Keratinocyte (primary cell): ENCODE measurements around the gene MS4A3.
"Not testable (repeated sequence)": the region's sequence is repeated elsewhere in the genome, so short reads cannot be mapped to it uniquely, and the experiment has no call there.

Experiments used
- CTCF ChIP-seq, 3 experiments: IDR thresholded peaks in 1 of 3; conservative IDR thresholded peaks in 1 of 3; optimal IDR thresholded peaks in 1 of 3; 2 replicates in 2 of 3; 3 replicates in 1 of 3; pipeline versions ENCODE3 to v1.5.1; 2011; ENCODE audit warnings: low read length in 3 of 3, mild to moderate bottlenecking in 3 of 3, moderate library complexity in 2 of 3, control low read depth in 1 of 3, inconsistent platforms in 1 of 3; ENCODE audit not compliant: insufficient read depth in 2 of 3; ENCODE audit errors: extremely low read depth in 1 of 3
- EZH2 ChIP-seq: IDR thresholded peaks from one replicate; pipeline ENCODE4 v1.6.1; 2012; ENCODE audit warnings: inconsistent platforms, mild to moderate bottlenecking, low read length, moderate library complexity

GRCh38 chr11:60101368-60101767 lies 44.9 kb downstream of the MS4A3 start:
- TF ChIP-seq CTCF (optimal IDR thresholded peaks at IDR 0.05 in 1 of 3, IDR thresholded peaks at IDR 0.05 in 1 of 3, conservative IDR thresholded peaks at IDR 0.05 in 1 of 3; ENCODE audit: extremely low read depth in 1 of 3, insufficient read depth in 2 of 3, low read length in 3 of 3); EZH2: not testable (repeated sequence)
